NCI-H1092 treated with DMSO at 0.1 percent for 48 hours (cell line): ENCODE measurements around the gene ROPN1B.

Experiments used
- DNase-seq: peaks from one replicate; lab custom pipeline; 2025; lab: John Stamatoyannopoulos, UW

ROPN1B gene

DNA sequence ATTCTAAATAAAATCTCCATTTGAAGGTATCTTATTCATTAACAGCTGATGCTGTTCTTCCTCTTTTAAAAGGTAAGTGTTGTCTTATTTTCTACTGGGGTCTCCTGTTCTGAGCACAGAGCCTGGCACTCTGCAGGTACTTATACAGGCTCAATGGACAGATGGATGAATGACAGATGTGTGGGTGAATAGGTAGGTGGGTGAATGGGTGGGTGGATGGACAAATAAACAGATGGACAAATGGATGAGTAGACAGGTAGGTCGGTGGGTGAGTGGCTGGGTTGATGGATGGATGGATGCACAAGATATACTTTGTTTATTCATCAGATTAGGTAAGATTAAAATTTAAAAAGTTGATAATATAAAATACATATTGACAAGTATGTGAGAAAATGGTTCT lies 61.5 kb downstream of the ROPN1B start:
- DNase-seq, result no peak

DNA sequence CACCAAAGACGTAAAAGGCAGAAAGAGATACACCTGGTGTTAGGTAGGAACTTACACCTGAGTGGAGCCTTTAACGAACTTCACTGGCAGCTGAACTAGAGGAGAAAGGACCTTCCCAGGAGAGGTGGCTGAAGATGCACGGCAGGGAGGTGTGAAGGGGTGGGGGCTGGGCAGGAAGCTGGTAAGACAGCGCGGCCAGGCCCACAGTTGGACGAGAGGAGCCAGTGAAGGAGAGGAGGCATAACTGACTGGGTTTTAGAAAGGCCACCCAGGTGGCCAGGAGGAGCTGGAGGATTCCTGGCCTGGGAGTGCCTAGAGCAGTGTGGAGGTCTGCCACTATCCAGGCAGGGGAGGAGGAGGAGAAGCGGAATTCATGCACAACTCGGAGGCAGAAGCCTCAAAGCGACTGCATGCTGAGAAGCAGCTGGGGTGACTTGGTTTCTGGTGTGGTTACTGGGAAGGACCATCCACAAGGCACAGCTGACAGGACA lies 63.0 kb downstream of the ROPN1B start:
- DNase-seq, result no peak
